GM19372 (cell line): Measurements from ENCODE around the gene GCH1.
A peak's percentile ranks its signal among the peaks of the same experiment; 100 is the strongest.

ENCODE experiments used
- ATAC-seq: cut with Tn5 transposase; IDR thresholded peaks from one replicate; pipeline ENCODE4 v1.9.1; 2021; ENCODE audit warnings: mild to moderate bottlenecking, low read depth, moderate library complexity; ENCODE audit not compliant: unreplicated experiment

Gene GCH1

DNA sequence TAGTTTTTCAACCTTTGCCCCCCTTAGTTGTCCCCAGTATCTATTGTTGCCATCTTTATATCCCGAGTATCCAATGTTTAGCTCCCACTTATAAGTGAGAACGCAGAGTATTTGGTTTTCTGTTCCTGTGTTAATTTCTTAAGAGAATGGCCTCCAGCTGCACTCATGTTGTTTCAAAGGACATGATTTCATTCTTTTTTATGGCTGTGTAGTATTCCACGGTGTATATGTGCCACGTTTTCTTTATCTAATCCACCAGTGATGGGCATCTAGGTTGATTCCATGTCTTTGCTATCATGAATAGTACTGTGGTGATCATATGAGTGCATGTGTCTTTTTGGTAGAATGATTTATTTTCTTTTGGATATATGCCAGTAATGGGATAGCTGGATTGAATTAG is 72.0 kb downstream of the GCH1 start:
- ATAC-seq: no peak

DNA sequence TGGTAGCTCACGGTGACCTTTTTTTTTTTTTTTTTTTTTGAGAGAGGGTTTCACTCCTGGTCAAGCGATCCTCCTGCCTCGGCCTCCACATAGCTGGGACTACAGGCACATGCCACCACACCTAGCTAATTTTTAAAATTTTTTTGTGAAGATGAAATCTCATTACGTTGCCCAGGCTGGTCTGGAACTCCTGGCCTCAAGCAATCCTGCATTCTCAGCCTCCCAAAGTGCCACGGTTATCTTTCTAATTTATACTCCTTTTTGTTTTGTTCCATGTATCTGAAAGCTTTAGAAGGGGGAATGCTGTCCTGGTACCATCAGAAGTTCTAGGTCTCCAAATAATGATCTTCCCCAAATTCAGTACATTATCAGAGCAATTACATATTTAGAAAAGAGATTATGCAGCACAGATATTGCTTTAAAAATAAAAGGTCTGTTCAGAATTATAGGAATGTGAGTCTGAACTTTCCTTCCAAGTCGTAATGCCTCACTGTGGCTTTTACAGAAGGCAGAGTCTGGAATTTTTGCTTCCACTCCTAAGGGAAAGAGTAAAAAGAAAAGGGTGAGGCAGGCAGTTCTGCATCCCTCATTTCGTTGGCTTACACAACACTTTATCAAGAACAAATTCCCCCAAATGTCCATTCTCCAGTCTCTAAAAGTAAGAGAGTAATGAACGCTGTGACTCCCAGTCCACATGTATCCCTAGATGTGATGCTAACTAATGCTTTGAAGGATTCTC is 73.0 kb downstream of the GCH1 start:
- ATAC-seq: no peak

DNA sequence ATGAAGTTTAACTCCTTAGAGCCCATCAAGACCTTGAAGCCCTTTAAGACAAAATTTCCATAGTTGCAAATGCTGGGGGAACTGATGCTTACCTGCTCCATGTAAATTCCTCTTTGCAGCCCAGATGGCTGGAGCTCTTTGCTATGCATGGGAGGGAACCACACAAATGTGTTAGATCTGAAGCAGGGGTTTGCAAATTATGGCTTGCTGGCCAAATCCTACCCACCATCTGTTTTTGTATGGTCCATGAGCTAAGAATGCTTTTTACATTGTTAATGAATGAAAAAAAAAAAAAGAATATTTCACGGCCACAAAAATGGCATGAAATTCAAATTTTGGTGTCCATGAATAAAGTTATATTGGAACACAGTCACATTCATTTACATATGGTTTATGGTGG is 74.6 kb downstream of the GCH1 start:
- no peak for ATAC-seq

DNA sequence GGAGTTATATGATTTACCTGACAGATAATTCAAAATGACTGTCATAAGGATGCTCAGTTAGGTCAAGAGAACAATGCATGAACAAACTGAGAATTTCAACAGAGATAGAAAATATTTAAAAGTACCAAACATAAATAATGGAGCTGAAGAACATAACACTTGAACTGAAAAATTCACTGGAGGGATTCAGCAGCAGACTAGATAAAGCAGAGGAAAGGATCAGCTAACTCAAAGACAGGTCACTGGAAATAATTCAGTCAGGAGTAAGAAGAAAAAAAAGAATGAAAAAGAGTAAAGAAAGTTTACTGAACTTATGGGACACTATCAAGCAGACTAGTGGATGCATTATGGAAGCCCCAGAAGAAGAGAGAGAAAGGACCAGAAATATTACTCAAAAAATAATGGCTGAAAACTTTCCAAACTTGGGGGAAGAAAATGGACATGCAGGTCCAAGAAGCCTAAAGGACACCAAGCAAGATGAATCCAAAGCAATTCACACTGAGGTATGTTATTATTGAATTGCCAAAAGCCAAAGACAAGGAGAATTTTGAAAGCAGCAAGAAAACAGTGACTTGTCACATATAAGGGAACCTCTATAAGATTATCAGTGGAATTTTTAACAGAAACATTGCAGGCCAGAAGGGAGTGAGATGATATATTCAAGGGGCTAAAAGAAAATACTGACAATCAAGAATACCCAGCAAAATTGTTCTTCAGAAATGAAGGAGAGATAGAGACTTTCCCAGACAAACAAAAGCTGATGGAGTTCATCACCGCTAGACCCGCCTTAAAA is 78.7 kb downstream of the GCH1 start:
- ATAC-seq: no peak

DNA sequence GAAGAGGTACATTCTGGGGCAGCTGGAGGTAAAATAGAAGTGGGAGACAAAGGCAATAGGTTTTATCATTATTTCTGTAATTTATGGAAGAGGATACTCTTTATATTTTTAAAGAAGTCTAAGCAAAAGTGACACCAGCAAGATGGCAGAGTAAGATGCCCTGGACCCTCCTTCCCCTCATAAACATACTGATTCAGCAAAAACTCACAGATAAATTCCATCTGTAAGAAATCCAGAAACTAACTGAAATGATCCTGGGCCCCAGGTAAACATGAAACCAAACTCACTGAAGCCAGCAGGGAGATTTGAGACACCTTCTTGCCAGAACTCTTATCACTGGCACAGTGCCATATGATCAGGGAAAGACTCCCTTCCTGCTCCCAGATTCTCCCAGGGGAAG is 79.9 kb downstream of the GCH1 start:
- no peak for ATAC-seq

DNA sequence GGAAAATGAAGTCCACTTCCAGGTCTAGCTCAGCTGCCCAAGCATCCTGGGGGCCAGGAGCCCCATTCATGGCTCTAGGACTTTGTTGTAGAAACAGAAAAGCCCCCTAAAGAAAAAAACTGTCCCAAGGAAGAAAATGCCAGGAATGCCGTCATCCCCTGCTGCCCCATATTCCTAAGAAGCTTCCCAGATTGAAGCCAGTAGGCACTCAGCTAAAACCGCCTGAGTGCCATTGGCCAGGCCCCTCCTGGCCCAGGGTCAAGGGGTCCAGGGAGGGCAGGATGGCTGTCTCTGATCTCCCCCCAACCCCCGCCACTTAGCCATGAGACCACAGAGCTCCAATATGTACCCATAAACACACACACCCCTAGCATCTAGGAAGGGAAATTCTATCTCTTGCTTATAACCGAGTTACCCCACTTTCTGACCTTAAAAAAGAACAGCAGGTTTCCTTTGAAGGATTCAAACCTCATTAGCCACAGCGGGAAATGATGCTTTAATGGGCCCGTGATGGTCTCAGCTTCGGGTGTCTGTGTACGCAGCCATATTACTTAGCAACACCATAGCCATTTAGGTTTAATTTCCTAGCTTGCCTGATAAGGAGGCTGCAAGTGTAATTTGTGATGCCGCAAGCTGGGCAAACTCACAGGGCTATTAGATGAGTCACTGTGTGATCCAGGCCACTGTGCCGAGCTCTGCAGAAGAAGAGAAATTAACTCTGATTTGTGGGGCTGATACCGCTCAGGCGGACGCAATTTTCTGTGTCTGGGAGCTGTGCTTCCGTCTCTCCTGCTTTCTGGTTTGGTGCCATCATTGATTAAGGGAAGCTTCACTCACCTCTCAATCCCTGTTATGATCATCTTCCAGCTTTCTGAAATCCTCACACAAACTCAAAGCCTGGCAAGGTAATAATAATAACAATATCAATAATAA is 84.2 kb downstream of the GCH1 start:
- ATAC-seq: no peak

DNA sequence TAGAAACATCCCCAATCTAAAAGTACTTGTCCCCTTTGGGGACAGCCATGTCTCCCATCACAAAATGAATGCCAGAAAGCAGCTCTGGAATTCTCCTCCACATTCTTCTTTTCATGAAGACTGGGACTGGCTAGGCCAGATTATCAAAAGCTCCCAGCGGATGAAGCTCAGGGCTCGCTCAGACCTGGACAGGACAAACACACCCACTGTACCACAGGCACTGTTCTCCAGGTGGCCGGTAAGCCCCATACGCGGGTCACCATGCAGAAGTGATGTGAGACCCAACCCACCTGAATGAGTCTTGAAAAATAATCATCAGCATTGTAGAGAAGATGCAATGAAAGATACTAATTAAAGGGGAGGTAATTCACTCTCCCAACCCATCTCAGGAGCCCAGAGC is 85.1 kb downstream of the GCH1 start:
- no peak for ATAC-seq

DNA sequence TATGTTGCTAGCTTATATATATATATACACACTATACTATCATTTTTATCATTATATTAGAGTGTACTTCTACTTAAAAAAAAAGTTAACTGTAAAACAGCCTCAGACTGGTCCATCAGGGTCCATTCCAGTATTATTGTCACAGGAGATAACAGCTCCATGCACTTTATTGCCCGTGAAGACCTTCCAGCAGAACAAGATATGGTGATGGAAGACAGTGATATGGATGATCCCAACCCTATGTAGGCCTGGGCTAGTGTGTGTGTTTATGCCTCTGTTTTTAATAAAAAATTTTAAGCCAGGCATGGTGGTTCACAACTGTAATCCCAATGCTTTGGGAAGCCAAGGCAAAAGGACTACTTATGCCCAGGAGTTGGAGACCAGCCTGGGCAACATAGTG is 86.2 kb downstream of the GCH1 start:
- ATAC-seq: no peak

DNA sequence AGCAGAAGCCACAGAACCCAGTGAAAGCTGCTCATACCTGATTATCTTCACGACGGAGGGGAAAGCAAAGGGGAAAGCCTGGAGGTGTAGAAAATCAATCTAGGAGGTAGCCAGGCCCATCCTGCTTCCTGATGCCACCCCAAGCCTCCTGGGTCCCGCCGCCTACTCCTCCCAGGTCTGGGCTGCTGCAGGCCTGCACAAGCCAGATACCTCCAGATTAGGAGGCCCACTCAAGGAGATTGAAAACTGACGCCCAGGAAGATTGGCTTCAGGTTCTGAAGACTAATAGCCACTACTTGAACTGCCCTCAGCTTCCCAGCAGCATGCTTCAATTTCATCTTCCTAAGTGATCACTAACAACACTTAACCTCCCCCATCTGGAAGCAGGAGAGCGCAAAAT is 87.1 kb downstream of the GCH1 start:
- ATAC-seq: no peak

DNA sequence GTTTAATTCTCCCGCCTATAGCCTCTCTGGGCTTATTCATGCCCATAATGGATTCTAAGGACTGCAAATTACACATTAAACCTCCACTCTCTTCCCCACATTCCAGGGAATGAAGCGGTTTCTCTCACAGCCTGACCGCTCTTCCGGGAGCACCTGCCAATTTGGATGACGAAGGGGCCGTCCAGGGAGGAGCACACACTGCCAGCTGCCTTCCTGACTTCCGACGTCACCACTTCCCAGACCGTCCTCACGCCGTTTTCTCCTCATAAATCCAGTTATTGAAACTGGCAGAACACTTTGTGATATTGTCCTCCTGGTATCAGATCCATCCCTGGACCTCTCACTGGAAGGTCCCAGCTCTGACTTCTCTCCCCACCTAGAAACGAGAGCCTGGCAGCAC is 87.6 kb downstream of the GCH1 start:
- ATAC-seq: no peak

DNA sequence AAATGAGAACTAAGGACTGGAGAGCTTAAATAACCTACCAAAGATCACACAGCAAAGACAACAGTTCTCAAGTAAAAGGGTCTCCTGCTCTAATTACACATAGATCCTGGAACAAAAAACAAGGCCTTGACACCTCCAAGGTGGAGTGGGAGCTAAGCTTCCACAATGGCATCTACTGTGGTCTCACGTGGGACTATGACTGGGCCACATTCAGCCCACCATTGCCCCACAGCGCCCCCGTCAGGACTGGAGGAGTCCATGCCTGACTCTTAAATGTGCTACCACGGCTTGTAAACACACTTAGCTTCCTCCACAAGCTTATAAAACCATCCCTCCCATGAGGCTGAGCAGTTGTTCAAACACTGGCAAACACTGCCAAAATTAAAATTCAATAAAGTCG is 88.5 kb downstream of the GCH1 start:
- ATAC-seq: no peak

DNA sequence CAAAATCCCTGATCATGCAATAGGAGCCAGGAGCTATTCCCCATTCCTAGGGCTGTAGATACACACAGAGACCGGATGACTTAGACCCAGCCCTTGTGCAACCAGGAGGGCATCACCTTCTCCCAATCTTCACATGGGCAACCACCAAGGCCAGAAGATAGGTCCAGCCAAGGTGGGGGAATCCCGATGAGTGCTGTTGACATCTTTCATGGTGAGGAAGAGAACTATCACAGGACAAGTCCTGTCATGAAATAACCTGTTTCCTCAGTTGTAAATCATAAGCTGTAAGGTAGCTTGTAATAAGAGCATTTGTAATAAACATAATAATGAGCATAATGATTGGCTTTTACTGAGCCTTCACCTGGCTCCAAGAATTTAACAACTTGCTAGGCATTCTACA is 89.5 kb downstream of the GCH1 start:
- ATAC-seq: no peak

DNA sequence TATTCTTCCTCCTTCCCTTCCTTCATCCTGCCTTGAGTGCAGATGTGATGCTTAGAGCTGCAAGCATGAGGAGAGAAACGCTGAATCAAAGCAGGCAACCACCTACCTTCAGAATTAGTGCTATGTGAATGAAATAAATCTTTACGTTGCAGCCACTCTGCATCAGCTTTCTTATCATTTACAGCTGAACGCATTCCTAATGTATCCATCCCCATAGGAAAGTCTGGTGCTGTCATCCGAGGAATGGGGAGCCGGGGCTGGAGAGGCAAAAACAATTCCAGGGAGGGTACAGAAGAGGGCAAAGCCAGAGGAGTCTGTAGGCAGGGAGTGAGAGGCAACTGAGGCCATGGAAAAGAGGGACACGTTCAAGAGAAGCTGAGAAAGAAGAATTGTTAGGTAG is 90.0 kb downstream of the GCH1 start:
- ATAC-seq: no peak

DNA sequence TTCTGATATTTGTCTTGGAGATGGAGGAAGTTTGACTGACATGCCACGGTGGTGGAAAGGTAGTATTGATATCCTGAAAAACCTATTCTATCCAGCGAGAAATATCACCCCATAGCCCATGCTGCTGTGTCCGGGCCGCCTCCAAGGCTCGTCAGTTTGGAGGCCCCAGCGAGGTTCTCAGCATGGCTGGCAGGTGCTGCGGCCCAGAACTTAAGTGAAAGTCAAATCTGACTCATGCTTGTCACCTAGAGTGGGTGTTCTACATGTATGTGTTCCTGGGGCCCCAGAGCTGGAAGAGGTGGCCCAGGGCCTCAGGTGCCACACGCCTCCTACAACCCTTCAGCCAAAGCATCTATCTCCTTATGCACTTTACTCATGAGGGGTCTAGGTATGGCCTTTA is 92.9 kb downstream of the GCH1 start:
- ATAC-seq: no peak

DNA sequence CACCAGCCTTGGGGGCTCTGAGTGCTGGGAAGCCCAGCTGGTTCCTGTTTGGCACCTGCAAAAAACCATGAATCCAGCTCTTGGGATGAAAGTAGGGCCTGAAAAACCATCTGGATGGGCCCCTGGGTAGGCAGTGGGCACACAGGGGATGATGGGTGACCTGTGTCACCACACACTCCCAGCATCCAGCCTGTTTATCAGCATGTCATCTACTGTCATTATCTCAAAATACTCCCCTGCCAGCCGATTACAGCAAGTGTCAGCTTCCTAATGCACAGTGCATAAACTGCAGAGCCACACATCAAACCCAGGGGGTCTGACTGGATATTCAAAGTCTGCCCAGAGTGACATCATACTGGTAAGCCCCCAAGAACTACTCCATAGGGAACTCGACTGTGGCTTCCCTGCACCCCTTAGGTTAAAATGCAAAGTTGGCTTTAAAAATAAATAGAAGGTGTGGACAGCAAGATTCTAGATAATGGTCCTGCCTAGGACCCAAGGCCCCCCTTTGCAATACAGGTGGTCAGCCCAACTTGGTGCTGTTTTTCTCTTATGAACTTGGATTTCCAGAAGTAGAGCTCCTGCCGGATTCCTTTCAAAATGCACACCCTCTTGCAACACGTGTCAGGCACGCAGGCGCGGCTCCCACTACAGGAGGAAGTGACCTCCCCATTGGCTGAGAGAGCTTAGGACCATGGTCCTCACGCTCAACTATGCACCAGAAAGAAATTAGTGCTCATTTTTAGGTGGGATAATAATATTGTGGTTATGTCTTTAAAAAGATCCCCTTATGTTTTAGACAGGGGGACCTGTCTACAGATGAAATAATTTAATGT is 94.1 kb downstream of the GCH1 start:
- ATAC-seq: no peak

DNA sequence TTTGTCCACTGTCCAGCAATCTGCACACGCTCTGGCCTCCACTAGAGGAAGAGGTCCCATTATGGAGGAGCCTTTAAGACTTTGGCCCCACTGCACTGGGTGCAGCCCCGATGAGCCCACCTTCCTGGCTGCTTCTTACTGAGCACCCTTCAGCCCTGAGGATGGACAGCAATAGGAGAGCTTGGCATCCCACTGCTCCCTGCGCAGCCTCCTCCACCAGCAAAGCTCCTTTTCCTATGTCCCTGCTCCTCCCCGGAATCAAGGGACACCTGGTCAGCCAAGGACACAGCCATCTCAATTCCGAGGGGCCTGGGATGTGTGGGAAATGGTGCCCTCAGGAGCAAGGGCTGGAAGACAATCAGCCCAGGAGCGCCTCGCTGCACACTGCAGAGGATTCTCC is 94.7 kb downstream of the GCH1 start:
- ATAC-seq: no peak

DNA sequence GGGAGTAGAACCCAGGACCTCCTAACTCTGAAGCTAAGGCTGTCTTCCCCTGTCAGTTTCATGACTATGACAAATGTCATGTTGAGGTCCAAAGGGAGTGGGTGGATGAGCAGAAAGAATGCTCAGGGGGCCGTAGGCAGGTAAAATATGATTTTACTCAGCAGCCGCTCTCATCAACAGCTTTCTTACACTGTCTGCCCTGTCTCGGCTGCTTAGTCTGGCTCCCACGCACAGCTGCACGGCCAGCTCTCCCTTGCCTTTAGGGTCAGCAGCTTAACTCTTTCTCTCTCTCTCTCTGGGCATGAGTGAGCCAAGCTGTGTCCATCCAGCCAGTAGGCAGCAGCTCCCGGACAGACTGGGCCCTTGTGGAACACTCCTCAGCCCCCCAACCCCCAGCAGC is 95.2 kb downstream of the GCH1 start:
- no peak for ATAC-seq

DNA sequence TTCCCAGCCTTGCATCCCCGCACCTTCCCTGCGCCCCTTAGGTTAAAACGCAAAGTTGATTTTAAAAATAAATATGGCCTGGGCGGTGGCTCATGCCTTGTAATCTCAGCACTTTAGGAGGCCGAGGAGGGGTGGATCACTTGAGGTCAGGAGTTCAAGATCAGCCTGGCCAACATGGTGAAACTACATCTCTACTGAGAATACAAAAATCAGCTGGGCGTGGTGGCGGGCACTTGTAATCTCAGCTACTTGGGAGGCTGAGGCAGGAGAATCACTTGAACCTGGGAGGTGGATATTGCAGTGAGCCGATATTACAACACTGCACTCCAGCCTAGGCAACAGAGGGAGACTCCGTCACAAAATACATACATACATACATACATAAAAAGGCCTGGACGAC is 96.0 kb downstream of the GCH1 start:
- no peak for ATAC-seq

DNA sequence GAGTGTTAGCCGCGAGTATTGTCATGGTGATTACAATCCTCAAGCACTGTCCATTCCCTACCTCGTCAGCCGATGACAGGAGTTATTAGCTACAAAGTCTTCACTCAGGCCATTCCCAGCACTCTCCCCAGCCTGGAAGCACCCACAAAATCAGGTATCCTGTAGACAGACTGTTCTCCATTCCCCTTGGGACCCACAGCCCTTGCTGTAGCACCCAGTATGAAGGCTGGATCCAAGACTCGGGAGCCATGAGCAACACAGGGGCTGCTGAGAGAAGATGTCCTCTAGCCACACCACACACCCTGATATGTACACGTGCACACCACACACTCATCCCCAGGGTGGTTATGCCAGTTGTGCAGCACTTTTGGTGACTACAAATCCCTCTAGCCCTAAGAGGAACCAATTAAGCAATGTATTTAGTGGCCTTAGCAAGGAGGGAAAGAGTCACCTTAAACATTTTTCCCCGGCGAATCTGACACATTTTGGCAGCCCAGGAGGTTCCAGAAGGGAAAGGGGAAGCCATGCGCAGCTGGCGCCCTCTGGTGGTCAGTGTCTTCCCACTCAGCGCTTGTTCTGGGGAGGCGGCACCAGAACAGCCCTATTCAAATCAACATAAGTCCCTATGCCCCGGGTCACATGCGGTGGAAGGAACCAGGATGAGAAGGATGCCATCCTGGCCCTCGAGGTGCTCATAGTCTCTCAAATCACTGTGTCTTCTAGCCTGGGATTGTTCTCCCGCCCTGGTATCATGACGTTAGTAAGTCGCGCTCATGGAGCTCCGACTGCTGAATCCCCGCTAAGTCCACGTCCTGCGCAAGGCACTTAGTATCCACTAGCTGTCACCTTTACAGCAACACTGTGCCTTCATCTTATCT is 96.9 kb downstream of the GCH1 start:
- ATAC-seq: peak; percentile 62
